ENCODE data around the gene RAB32.

The RAB32 gene

DNA sequence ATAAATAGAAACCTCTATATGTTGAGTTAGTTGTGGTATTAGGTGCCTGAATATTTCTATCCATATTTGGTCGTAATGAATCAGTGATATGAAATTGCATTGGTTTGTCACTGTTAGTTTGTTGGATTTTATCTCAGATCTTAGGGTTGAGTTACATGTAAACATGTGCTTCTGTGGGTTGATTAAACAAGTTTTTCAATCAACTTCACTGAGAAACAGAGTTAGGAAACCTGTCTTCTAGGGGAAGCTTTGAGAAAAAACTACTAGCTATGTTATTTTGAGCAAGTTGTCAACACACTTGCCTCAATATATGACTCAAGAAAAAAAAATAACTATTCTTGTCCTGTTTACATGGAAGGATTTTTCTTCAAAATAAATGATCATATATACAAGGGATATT is 40.3 kb downstream of the RAB32 start:
- DNase-seq = no peak

DNA sequence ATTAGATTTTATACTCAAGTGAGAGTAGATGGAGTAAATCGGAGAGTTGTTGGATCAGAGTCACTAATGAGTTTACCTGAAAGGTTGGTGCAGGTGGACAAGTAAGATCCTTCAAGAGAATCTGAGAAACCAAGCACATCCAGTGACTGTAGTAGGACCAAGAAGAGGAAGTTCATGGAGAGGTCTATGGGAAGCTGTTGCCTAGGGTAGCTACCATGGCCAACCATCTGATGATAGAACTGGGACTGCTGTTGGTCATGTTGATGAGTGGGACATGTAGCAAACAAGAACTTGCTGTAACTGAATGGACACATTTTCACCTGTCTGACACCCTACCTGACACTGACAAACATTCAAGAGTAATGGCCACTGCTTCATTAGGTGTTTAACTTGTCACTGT is 43.8 kb downstream of the RAB32 start:
- no peak for DNase-seq

DNA sequence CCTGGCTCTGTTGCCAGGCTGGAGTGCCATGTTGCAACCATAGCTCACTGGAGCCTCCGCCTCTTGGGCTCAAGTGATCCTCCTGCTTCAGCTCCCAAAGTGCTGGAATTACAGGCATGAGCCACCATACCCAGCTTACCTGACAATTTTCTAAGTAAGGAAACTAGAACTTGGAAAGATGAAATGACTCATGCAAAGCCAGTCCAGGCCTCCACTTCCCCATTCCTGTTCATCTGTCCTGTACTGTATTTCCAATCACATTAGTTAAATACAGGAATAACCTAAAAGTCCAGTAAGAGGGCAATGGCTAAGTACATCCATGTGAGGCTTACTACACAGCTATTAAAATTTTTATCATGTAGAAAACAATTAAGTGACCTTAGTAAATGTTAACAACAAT is 46.9 kb downstream of the RAB32 start:
- no peak for DNase-seq

DNA sequence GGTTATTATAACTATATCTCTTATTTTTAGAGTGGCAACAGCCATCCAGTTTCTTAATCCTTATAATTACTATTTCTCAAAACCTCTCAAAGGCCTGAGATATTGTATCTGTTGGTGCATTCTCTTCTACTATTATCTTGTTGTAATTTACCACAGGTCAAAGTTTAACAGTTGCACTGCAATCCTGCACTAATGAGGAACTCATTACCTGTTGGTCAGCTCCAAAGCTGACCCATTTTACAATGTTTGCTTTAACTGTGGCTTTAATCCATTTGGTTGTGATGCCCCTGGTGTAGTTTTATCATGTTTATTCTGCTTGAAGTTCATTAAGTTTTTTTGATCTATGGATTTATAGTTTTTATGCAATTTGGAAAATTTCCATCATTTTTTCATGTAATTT is 48.8 kb downstream of the RAB32 start:
- no peak for DNase-seq

DNA sequence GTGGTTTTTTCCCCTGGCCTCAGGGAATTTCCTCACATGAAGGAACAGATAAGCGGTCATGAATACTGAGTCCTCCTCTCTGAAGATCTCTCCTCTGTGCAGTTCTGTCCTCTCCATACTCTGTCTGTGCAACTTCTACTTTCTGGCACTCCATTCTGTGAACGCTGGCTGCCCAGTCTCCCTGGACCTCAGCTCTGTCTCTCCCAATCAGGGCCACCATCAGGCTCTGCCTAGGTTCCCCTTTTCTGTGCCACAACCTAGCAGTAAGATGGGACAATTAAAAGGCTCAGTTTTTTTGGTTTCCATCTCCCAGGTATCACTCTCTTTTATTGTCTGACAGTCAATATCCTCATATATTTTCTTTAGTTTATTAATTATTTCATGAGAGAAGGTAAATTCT is 50.4 kb downstream of the RAB32 start:
- DNase-seq = no peak

DNA sequence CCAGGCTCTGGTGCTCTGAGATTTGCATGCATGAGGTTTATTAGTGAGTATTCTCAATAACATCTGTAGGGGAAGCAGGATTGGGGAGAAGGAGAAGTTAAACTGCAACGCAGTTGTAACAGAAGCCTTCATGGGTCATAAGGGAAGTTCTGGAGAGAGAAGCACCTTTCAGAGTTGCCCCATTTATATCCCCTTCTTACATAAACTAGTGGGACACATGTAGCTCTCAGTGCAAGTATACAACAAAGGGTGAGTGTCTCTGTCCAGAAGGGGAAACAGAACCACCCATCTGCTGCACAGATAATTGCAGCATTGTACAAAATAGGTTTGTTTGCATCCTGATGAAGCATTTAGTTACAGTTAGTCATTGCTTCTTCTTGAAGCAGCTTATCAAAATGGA is 50.9 kb downstream of the RAB32 start:
- no peak for DNase-seq

DNA sequence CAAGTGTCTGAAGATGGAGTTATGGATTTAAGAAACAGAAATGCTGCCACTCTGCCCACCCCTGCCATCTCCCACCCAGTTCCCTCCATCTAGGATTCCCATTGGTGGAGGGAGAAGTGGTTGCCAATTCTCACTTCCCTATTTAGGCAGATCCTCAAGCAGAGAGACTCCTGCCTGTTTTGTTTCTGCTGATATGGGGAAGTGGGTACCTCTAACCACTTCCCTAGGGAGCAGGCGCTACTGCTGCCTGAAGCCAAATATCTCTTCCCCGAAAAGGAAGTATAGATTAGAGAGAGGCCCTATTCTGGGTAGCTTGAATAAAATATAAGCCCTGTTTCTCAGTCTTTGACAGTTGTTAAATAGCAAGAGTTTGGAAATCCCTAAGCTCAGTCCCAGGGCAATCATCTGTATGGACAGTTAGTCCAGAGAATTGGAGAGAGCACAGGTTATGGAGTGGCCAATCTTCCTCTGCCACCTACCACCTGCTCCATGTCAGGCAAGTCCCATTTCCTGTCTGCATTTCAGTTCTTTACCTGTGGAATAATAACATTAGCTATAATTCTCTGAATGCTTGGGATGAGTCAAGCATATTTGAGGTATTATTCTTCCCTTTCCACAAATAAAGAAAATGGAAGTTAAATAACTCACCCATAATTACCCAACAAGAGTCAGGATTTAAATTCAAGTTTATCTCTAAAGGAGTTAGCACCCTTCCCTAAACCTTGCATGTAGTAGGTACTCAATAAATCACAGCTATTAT is 52.5 kb downstream of the RAB32 start:
- no peak for DNase-seq

DNA sequence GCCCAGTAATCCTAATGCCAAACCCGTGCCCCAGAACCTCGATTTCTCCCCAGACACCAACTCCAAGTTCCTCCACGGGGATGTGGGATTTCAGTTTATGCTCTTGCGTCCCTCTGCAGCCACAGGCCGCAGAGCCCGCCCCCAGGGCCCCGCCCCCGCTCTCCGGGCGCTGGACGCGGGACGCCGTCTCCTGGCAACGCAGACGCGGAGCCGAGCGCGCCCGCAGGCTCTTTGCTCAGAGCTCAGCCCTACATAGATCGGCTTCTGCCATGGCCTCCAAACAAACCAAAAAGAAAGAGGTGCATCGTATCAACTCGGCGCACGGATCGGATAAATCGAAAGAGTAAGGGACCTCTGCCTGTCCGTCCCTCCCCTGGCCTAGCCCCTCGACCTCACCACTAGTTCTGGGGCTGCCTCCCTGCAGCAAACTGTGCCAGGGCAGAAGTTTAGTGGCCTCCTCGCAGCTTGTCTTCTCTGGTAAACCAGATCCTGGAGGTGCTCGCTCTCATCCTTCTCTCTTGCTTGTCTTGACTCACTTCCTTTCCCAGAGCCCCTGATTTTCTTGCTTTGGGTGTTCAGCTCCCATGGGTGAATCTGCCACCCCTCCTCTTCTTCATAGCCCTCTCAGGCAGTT is 55.3 kb downstream of the RAB32 start, which contains the start of gene ADGB:
Gene ADGB, plus strand, starts transcription at position 201 of the 634 bp plus-strand sequence. Its CDS starts 69 bp downstream, at position 270.
- no peak for DNase-seq

DNA sequence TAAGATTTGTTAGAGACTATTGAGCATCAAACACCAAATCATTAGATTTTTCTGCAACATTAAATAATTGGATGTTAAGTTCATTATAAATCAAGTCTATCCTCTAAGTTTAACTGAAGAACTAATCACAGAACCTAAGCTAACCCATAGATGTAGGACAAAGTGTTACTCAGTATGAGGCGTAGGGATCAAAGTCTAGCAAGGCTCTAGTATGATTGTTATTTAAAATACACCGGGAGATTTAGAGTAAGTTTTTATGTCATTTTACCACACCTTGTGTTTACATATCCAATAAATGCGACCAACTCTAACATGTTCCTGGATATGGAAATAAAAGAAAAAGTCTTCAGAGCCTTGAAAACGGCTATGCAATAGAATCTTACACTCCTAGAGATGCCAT is 57.7 kb downstream of the RAB32 start:
- DNase-seq = no peak

DNA sequence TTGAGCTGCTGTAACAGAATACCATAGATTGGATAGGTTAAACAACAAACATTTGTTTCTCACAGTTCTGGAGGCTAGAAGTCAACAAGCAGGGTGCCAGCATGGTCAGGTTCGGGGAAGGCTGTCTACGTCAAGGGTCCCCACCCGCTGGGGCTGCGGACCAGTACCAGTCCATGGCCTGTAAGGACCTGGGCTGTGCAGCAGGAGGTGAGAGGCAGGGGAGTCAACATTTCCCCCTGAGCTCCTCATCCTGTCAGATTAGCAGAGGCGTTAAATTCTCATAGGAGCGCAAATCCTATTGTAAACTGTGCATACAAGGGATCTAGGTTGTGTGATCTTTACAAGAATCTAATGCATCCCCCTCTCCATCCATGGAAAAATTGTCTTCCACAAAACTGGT is 58.9 kb downstream of the RAB32 start:
- no peak for DNase-seq
